Right lobe of liver (tissue), 6 donors: ENCODE data around the gene MDP1. TPM values are rescaled to one million over a fixed set of nuclear protein-coding genes. Genes with fewer than 3 reads are reported as not detected.
A peak's percentile ranks its signal among the peaks of the same experiment; 100 is the strongest.

Experiments
- ATAC-seq, 4 donors: fragments of 200-7000 bp; cut with Tn5 transposase; one replicate each; pipeline ENCODE4 v1.9.1; 2020; ENCODE audit warnings: mild to moderate bottlenecking in 4 of 4, moderate library complexity in 4 of 4
- DNase-seq, 3 donors: peaks; one replicate each; pipeline ENCODE4 v3.0.0-alpha.2; 2020
- H3K27ac ChIP-seq, 3 donors: fragments of 200-600 bp; one replicate each; pipeline ENCODE4 v1.8.0; 2022
- H3K27me3 ChIP-seq, 2 donors: fragments of 200-600 bp; one replicate each; pipeline ENCODE4 v1.8.0; 2022
- H3K36me3 ChIP-seq, 4 donors: fragments of 200-600 bp; sonication (generic) in 1 of 4; one replicate each; pipeline versions ENCODE4 v1.5.1 to v1.8.0; 2017 to 2022; ENCODE audit warnings: control low read depth in 1 of 4
- H3K4me1 ChIP-seq, 4 donors: fragments of 200-600 bp; sonication (generic) in 1 of 4; one replicate each; pipeline versions ENCODE4 v1.5.1 to v1.8.0; 2017 to 2022; ENCODE audit warnings: control low read depth in 1 of 4
- H3K4me3 ChIP-seq, 3 donors: fragments of 200-600 bp; one replicate each; pipeline ENCODE4 v1.8.0; 2022
- H3K9me3 ChIP-seq, 4 donors: fragments of 200-600 bp; sonication (generic) in 1 of 4; one replicate each; pipeline versions ENCODE4 v1.5.1 to v1.8.0; 2017 to 2022; ENCODE audit warnings: control low read depth in 1 of 4
- POLR2A ChIP-seq: fragments of 450-650 bp; IDR thresholded peaks from one replicate; pipeline ENCODE4 v1.6.1; 2017; ENCODE audit warnings: antibody characterized with exemption, mild to moderate bottlenecking
- WGBS: methylation state at CpG from one replicate; pipeline ENCODE4 v1.1.6; 2018; ENCODE audit warnings: low coverage, low lambda C conversion rate; ENCODE audit not compliant: insufficient coverage; ENCODE audit errors: missing lambda C conversion rate; 5-methylcytosine and 5-hydroxymethylcytosine counted together
- intact Hi-C, 2 donors: fragments of 100-400 bp; cut with DNase I; formaldehyde crosslinking; loops; one replicate each; pipeline versions ENCODE4 v1.11.2 to v1.14.1; 2022
- total RNA-seq, 6 experiments: library from RNA; depleted of rRNA in 2 of 6; stranded (reverse); fragments of >200 nt in 2 of 6; fragmentation: NEBNext Ultra II Directional in 3 of 6; extraction: Animal tissue kit (Norgen Biotek cat#: 25700) in 3 of 6; gene quantifications; one replicate each; pipeline versions ENCODE4 v1.1.0 to v1.2.4, GENCODE V29; 2016 to 2023
- TF ChIP-seq, protein P1 (sequence below), 4 donors: fragments of 200-600 bp in 3 of 4; fragments of 450-650 bp in 1 of 4; IDR thresholded peaks; one replicate each; pipeline versions ENCODE4 v1.5.1 to v1.8.0; 2016 to 2022; ENCODE audit warnings: antibody characterized with exemption in 4 of 4, mild to moderate bottlenecking in 2 of 4
- donor health status: DM: no; HTN: yes; CAD: no.
- donor health status: DM: no; HTN: no; CAD: no.
- donor health status: DM: no; HTN: no; CAD: no.
- donor health status: DM: no; HTN: yes; CAD: no.
- donor health status: DM: no; HTN: yes; CAD: no.

Gene MDP1
- total RNA-seq, 6 experiments from 2014 or later, result 3.7 to 6.3 (median 4.9) TPM

DNA sequence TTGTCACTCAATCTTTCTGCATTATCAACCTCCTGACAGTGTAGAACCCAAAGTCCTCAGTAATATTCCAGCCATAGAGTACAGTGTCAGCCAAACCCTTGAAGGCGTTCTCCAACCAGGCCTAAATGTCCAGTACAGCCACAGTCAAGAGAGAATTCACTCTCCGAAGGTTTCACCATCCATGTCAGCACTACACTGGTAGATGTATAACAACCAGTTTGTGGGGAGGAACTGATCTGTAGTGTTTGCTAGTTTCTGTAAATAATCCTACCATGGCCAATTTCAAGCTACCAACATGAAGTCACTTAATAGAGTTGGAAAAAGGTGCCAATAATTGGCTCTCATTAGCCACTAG lies 456 bp upstream of the MDP1 start:
- no peak overlapping the region for H3K27ac ChIP-seq

DNA sequence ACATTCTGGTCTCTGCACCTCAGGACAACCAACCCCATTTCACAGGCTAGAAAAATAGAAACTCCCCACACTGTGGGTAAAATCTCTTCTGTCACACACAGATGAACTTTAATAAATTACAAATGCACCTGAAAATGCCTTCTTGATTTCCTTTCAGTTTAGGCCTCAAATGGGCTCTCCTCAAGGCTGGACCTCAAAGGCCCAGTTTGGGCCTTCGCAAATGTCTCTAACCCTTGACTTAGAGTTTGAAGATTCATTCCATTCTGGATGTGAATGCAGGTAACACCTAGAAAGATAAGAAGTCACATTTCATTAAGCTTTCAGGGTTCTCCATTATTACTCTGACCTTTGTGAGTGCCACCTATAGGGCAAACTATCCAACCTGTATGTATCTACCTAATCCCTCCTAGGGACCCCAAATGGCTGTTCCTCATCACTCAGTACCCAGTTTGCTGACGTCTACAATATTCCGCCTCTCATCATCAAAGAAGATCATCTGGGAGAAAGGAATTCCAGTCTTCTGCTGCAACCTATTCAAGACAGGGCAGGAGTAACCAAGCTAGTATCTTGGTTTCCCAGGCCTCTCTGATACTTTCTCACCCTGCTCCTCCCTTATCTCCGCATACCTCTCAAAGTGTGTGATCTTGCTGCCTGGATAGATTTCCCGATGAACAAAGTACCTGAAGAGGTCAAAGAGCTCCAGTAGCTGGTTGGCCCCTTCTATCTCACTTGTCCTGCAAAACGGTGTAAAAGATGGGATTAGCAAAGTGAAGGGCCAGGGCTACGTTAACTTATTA lies 1.8 kb downstream of the MDP1 start:
- WGBS, result 86% methylated on average over 7 of the region's 7 CpGs

More for the DNA sequence above, 456 bp upstream of the MDP1 start:
- intact Hi-C loops, result no loop called here
- ATAC-seq (no peak), DNase-seq (no peak)
- Histone ChIP-seq H3K27me3 (no peaks in the 10 kb centered on the region), H3K4me1 (peaks cover 0 to 5% (median 1%) of the 10 kb centered on the region in 4 donors), H3K9me3 (no peaks in the 10 kb centered on the region), H3K36me3 (peaks cover 0 to 8% (median 0%) of the 10 kb centered on the region in 4 donors), H3K4me3 (no peak overlapping the region)
- 79% methylated on average over 2 of the region's 2 CpGs for WGBS
- TF ChIP-seq POLR2A, result no peak
- TF ChIP-seq, protein P1, sequence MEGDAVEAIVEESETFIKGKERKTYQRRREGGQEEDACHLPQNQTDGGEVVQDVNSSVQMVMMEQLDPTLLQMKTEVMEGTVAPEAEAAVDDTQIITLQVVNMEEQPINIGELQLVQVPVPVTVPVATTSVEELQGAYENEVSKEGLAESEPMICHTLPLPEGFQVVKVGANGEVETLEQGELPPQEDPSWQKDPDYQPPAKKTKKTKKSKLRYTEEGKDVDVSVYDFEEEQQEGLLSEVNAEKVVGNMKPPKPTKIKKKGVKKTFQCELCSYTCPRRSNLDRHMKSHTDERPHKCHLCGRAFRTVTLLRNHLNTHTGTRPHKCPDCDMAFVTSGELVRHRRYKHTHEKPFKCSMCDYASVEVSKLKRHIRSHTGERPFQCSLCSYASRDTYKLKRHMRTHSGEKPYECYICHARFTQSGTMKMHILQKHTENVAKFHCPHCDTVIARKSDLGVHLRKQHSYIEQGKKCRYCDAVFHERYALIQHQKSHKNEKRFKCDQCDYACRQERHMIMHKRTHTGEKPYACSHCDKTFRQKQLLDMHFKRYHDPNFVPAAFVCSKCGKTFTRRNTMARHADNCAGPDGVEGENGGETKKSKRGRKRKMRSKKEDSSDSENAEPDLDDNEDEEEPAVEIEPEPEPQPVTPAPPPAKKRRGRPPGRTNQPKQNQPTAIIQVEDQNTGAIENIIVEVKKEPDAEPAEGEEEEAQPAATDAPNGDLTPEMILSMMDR (IDR thresholded peaks at IDR 0.05), result no peak

DNA sequence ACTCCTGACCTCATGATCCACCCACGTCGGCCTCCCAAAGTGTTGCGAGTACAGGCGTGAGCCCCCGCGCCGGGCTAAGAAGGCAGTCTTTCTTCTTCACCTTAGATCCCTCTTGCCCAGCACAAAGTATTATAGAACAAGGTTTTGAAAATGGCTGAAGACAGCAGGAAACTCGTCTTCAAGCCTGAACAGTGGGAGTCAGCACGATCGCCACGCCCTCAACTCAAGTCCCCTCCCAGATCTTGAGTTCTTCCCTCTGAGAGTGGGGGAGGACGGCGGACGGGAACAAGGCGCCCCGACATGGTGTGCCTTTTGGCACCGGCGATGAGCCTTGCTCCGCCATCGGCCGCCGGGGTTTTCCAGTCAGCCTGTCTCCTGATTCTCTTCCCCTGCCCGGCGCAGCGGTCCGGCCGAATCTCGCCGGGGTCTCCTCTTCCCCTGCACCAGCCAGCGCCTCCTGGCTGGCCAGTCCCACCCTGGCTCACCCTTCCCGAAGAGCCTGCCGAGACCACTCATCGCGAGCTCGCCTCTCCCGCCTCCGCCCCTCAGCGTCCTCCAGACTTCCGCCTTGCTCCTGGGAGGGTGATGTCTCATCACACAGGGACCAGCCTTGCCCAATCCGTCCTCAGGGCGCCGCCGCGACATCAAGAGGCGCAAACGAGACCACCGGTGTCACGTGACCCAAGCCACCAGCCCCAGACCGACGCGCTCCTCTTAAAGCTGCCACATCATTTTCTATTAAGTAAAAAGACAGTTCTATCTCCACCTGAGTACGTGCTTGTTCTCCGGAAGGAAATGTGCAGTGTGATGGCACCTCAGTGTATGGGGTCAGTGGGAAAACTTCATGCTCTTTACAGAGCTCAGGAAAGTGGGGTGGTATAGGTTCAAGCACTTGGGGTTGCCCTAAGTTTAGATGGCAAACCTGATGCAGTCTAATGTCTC lies 2.7 kb downstream of the MDP1 start, which contains the start of gene CHMP4A:
TSS of gene CHMP4A (minus strand) at position 565 of the 942 bp plus-strand sequence. CDS start at position 516, 49 bp downstream.
- DNase-seq (peak; percentile 90 to 95 (median 93)), ATAC-seq (peak; percentile 84 to 87 (median 86))
- Histone ChIP-seq H3K27ac (peak within 1 kb of the TSS; percentile 73 to 94 (median 78)), H3K36me3 (peaks cover 0 to 38% (median 2%) of the 10 kb centered on the region in 4 donors), H3K4me3 (peak within 1 kb of the TSS; percentile 67 to 90 (median 84)), H3K9me3 (no peaks in the 10 kb centered on the region), H3K4me1 (peaks cover 0 to 5% (median 1%) of the 10 kb centered on the region in 4 donors), H3K27me3 (no peaks in the 10 kb centered on the region)
- 2% methylated on average over 28 of the region's 53 CpGs for WGBS
- TF ChIP-seq, protein P1 (IDR thresholded peaks at IDR 0.05), result no peak
- TF ChIP-seq POLR2A, result peak; percentile 89
- intact Hi-C loops, result no loop called here

More for the DNA sequence above, 1.8 kb downstream of the MDP1 start:
- peak overlapping the region in 1 of 3 donors; percentile 67 for H3K4me3 ChIP-seq
- DNase-seq (no peak), ATAC-seq (no peak)
- H3K9me3 ChIP-seq, result no peaks in the 10 kb centered on the region
- intact Hi-C loops, result no loop called here
- H3K36me3 ChIP-seq, result peaks cover 0 to 29% (median 2%) of the 10 kb centered on the region in 4 donors
- TF ChIP-seq, protein P1 (IDR thresholded peaks at IDR 0.05), result no peak
- no peak for TF ChIP-seq POLR2A
- H3K27ac ChIP-seq, result peak overlapping the region; percentile 73 to 94 (median 78)
- H3K27me3 ChIP-seq, result no peaks in the 10 kb centered on the region
- peaks cover 0 to 5% (median 1%) of the 10 kb centered on the region in 4 donors for H3K4me1 ChIP-seq

DNA sequence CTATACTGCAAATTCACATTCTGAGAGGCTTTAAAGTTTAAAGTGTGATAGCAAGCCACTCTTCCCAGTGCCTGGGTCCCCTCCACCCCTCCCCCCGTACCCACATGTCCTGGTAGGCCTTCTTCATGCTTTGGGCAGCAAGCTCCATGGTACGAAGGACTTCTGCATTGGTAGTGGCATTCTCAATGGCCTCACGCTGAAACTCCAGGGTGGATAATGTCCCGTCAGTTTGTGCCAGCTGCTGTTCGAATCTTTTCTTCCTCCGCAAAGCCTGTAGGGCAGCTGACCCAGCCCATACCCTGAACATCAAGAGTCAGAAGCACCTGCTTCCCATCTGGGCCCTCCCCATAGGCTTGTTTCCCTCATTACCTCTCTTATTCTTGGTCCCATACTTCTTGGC lies 4.6 kb downstream of the MDP1 start:
- H3K4me1 ChIP-seq, result peaks cover 0 to 5% (median 1%) of the 10 kb centered on the region in 4 donors
- no peak for ATAC-seq
- no peak overlapping the region for H3K27ac ChIP-seq
- H3K4me3 ChIP-seq, result no peak overlapping the region
- no peak for TF ChIP-seq POLR2A
- TF ChIP-seq, protein P1 (IDR thresholded peaks at IDR 0.05), result no peak
- H3K9me3 ChIP-seq, result no peaks in the 10 kb centered on the region
- DNase-seq, result no peak
- intact Hi-C loops, result no loop called here
- 89% methylated on average over 5 of the region's 6 CpGs for WGBS
- peaks cover 0 to 48% (median 2%) of the 10 kb centered on the region in 4 donors for H3K36me3 ChIP-seq
- H3K27me3 ChIP-seq, result no peaks in the 10 kb centered on the region
